ENCODE data around the gene GLRA2. TPM values are rescaled to one million over a fixed set of nuclear protein-coding genes. Genes with fewer than 3 reads are reported as not detected.

Gene GLRA2
- total RNA-seq, 1 donor from 2014 or later, result not detected

DNA sequence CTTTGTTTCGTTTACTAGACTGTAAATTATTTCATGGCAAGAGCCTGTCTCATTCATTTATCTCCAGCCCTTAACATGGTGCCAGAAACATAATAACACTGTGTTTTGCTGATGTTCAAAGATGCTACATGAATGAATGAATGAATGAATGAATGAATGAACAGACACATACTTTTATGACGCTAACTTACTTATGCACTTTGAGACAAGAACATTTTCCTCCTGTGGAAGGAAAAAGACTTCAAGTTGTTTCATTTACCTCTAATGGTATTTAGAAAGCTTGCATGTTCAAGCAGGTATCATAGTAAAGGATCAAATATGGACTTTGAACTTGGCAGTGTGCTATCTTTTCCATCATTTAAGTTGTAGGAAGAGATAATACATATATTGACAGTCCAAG lies 131.6 kb downstream of the GLRA2 start:
- H3K4me1 ChIP-seq, result no peaks in the 10 kb centered on the region
- intact Hi-C loops (cut with DNase I), result no loop called here
- H3K4me3 ChIP-seq, result no peak overlapping the region
- TF ChIP-seq, protein P1, sequence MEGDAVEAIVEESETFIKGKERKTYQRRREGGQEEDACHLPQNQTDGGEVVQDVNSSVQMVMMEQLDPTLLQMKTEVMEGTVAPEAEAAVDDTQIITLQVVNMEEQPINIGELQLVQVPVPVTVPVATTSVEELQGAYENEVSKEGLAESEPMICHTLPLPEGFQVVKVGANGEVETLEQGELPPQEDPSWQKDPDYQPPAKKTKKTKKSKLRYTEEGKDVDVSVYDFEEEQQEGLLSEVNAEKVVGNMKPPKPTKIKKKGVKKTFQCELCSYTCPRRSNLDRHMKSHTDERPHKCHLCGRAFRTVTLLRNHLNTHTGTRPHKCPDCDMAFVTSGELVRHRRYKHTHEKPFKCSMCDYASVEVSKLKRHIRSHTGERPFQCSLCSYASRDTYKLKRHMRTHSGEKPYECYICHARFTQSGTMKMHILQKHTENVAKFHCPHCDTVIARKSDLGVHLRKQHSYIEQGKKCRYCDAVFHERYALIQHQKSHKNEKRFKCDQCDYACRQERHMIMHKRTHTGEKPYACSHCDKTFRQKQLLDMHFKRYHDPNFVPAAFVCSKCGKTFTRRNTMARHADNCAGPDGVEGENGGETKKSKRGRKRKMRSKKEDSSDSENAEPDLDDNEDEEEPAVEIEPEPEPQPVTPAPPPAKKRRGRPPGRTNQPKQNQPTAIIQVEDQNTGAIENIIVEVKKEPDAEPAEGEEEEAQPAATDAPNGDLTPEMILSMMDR (IDR thresholded peaks at IDR 0.05), result no peak
- TF ChIP-seq POLR2A (IDR thresholded peaks at IDR 0.05), result no peak
- TF ChIP-seq POLR2AphosphoS5 (IDR thresholded peaks at IDR 0.05; ENCODE audit: insufficient read depth in 1 of 2, low read depth in 1 of 2), result no peak
- H3K9me3 ChIP-seq, result no peaks in the 10 kb centered on the region
- H3K27me3 ChIP-seq, result no peaks in the 10 kb centered on the region
- H3K27ac ChIP-seq, result no peak overlapping the region
- DNase-seq (ENCODE audit: extremely low spot score in 2 of 2), result no peak
- H3K36me3 ChIP-seq, result no peaks in the 10 kb centered on the region

DNA sequence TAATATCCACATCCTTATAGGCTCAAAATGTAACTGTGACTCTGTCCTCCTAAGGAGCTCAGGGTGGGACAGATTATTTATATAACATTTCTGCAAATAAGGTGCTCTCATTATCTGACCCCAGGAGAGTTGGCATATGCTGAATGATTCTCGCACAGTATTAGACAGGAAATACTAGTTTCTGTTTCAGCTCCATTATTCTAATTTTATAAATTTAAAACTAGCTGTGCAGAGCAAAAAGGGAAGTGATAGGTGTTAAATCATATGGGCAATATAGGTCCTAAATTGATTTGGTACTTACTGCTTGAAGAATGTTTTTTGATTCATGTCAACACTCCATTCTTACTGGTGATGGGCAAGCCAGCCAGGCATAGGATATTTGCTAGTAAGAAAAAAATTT lies 141.5 kb downstream of the GLRA2 start:
- Histone ChIP-seq H3K4me3 (no peak overlapping the region), H3K27ac (no peak overlapping the region), H3K9me3 (no peaks in the 10 kb centered on the region), H3K27me3 (no peaks in the 10 kb centered on the region), H3K36me3 (no peaks in the 10 kb centered on the region), H3K4me1 (no peaks in the 10 kb centered on the region)
- TF ChIP-seq POLR2A (IDR thresholded peaks at IDR 0.05) (no peak), POLR2AphosphoS5 (IDR thresholded peaks at IDR 0.05; ENCODE audit: insufficient read depth in 1 of 2, low read depth in 1 of 2) (no peak)
- TF ChIP-seq, protein P1 (IDR thresholded peaks at IDR 0.05), result no peak
- DNase-seq (ENCODE audit: extremely low spot score in 2 of 2), result no peak
- intact Hi-C loops (cut with DNase I), result no loop called here

DNA sequence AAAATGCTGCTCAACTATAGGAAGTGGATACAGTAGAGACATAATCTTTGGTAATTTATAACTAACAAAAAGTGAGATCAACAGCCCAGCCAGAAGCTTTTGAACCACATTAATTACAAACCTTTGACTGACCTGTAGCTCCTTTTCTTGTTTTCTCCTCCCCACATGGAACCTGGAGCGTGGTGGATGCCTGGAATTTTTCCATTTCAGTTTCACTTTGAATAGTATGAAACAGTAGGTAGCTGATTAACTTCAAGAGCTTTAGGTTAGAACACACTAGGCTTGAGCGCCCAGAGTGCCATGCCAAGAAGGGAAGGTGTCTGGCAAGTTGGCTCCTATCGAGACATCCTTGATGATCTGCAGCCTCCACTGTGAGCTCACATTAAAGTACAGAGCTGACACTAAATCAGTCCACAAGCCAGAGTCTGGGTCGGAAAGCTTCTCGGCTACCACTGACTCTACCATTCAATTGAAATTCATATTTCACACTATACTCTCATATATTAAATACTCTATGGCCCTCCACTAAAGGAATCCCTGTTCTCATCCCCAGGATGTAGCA lies 143.4 kb downstream of the GLRA2 start:
- intact Hi-C loops (cut with DNase I), result no loop called here
- Histone ChIP-seq H3K27me3 (no peaks in the 10 kb centered on the region), H3K27ac (no peak overlapping the region), H3K4me3 (no peak overlapping the region), H3K9me3 (no peaks in the 10 kb centered on the region), H3K36me3 (no peaks in the 10 kb centered on the region), H3K4me1 (no peaks in the 10 kb centered on the region)
- TF ChIP-seq POLR2AphosphoS5 (IDR thresholded peaks at IDR 0.05; ENCODE audit: insufficient read depth in 1 of 2, low read depth in 1 of 2) (no peak), POLR2A (IDR thresholded peaks at IDR 0.05) (no peak)
- TF ChIP-seq, protein P1 (IDR thresholded peaks at IDR 0.05), result no peak
- DNase-seq (ENCODE audit: extremely low spot score in 2 of 2), result no peak

DNA sequence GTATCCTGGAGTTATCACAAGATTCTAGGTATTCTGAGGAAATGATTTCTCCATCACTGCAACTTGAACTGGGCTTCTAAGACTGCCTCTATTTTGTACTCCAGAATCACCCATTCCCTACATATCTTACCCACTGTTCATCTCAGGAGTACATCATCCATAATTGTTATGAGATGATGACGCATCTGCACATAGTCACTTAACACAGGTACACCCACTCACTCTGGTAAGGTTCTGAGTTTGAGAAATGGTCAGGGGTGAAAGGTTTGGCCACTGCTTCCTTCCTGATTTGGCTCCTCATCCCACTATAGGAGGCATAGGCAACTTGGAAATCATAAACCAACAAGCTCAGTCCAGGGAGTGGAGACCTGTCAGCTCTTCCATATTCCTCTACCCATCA lies 143.9 kb downstream of the GLRA2 start:
- Histone ChIP-seq H3K27ac (no peak overlapping the region), H3K36me3 (no peaks in the 10 kb centered on the region), H3K9me3 (no peaks in the 10 kb centered on the region), H3K4me3 (no peak overlapping the region), H3K4me1 (no peaks in the 10 kb centered on the region), H3K27me3 (no peaks in the 10 kb centered on the region)
- TF ChIP-seq, protein P1 (IDR thresholded peaks at IDR 0.05), result no peak
- TF ChIP-seq POLR2A (IDR thresholded peaks at IDR 0.05), result no peak
- TF ChIP-seq POLR2AphosphoS5 (IDR thresholded peaks at IDR 0.05; ENCODE audit: insufficient read depth in 1 of 2, low read depth in 1 of 2), result no peak
- intact Hi-C loops (cut with DNase I), result no loop called here
- no peak for DNase-seq (ENCODE audit: extremely low spot score in 2 of 2)

DNA sequence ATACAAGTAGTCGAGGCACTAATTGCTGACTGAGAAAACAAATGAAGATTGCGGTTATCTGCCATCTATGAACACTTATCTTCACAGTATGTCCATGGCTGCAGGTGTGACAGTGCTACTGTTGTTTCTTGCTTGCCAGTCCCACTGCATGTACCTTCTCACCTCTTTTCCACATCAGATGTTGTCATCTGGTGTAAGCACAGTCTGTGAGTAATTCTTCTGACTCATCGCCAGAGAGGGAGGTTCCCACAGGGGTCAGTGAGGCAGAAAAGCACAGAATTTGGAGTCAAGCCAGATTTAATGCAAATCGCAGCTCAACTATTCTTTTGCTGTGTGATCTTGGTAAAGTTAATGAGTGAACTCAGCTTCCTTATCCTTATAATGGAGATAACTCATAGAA lies 144.4 kb downstream of the GLRA2 start:
- Histone ChIP-seq H3K9me3 (no peaks in the 10 kb centered on the region), H3K27me3 (no peaks in the 10 kb centered on the region), H3K27ac (no peak overlapping the region), H3K4me1 (no peaks in the 10 kb centered on the region), H3K4me3 (no peak overlapping the region), H3K36me3 (no peaks in the 10 kb centered on the region)
- intact Hi-C loops (cut with DNase I), result no loop called here
- TF ChIP-seq POLR2AphosphoS5 (IDR thresholded peaks at IDR 0.05; ENCODE audit: insufficient read depth in 1 of 2, low read depth in 1 of 2) (no peak), POLR2A (IDR thresholded peaks at IDR 0.05) (no peak)
- TF ChIP-seq, protein P1 (IDR thresholded peaks at IDR 0.05), result no peak
- no peak for DNase-seq (ENCODE audit: extremely low spot score in 2 of 2)

All from vagina (tissue), 2 donors.